Peyer's patch (tissue), 4 donors: ENCODE measurements around the gene CMTM2. TPM values are rescaled to one million over a fixed set of nuclear protein-coding genes. Genes with fewer than 3 reads are reported as not detected.

Experiments
- DNase-seq, 3 donors: peaks; one replicate each; pipeline ENCODE4 v3.0.0-alpha.2; 2017 to 2019
- H3K27ac ChIP-seq, 4 donors: fragments of 200-600 bp; sonication (generic); one replicate each; pipeline ENCODE4 v1.5.1; 2016 to 2019
- H3K27me3 ChIP-seq, 2 donors: fragments of 200-600 bp; sonication (generic); one replicate each; pipeline ENCODE4 v1.5.1; 2019
- H3K36me3 ChIP-seq, 3 donors: fragments of 200-600 bp; sonication (generic); one replicate each; pipeline ENCODE4 v1.5.1; 2016 to 2019
- H3K4me1 ChIP-seq, 4 donors: fragments of 200-600 bp; sonication (generic); one replicate each; pipeline ENCODE4 v1.5.1; 2016 to 2019
- H3K4me3 ChIP-seq, 4 donors: fragments of 200-600 bp; sonication (generic); 1 replicate in 3 of 4; 2 replicates in 1 of 4; pipeline ENCODE4 v1.5.1; 2016 to 2019; ENCODE audit warnings: mild to moderate bottlenecking in 1 of 4
- H3K9me3 ChIP-seq, 4 donors: fragments of 200-600 bp; sonication (generic); one replicate each; pipeline ENCODE4 v1.5.1; 2016 to 2019; ENCODE audit warnings: mild to moderate bottlenecking in 1 of 4
- POLR2A ChIP-seq, 2 donors: fragments of 450-650 bp; IDR thresholded peaks; one replicate each; pipeline ENCODE4 v1.5.1; 2017; ENCODE audit warnings: antibody characterized with exemption in 2 of 2, mild to moderate bottlenecking in 2 of 2, moderate library complexity in 2 of 2
- total RNA-seq, 4 donors: library from RNA; depleted of rRNA; stranded (reverse); fragments of >200 nt; gene quantifications; one replicate each; pipeline ENCODE4 v1.1.0, GENCODE V29; 2016
- TF ChIP-seq, protein P1 (sequence below), 6 experiments: fragments of 450-650 bp in 4 of 6; fragments of 200-600 bp in 2 of 6; sonication (generic) in 1 of 6; IDR thresholded peaks; one replicate each; pipeline ENCODE4 v1.5.1; 2017 to 2019; ENCODE audit warnings: antibody characterized with exemption in 6 of 6, mild to moderate bottlenecking in 3 of 6, moderate library complexity in 1 of 6

CMTM2 gene
- total RNA-seq, 4 donors from 2014 or later, result not detected

DNA sequence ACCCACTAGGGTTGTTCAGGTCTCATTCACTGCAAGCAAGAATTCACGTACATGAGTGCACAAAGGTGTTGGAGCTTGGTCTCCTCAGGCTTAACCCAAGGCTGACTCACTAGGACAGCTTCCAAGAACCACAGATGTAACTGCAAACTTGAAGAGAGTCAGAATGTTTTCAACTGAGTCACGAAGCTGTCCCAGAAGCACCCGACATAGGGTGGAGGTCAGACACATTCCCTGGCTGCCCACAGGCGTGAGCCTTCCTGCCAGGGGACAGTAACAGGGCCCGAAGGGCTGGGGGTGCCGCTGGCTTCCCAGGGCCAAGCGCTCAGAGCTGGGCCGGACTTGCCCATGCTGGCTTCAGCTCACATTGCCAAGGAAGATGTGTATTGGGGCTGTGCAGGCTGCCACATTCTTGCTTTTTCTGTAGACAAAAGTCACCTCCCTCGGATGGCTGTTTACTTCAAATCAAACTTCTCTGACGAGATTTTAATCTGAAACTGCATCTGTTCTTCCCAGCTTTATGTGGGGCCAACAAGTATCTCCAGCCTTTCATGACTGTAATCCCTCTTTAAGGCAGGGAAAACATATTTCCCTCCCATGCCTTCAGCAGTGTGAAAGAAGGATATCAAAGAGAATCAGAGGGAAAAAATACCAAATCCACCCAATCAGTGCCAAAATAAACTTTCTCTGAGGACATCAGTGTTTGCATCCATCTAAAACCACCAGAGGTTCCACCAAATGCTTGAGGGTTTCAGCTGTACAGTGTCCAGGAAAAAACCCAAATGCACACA is 39.5 kb downstream of the CMTM2 start:
- Histone ChIP-seq H3K27me3 (no peaks in the 10 kb centered on the region), H3K9me3 (no peaks in the 10 kb centered on the region), H3K27ac (no peak overlapping the region), H3K4me1 (no peaks in the 10 kb centered on the region), H3K4me3 (no peak overlapping the region), H3K36me3 (peaks cover 0 to 29% (median 0%) of the 10 kb centered on the region in 3 donors)
- TF ChIP-seq POLR2A (IDR thresholded peaks at IDR 0.05), result no peak
- TF ChIP-seq, protein P1, sequence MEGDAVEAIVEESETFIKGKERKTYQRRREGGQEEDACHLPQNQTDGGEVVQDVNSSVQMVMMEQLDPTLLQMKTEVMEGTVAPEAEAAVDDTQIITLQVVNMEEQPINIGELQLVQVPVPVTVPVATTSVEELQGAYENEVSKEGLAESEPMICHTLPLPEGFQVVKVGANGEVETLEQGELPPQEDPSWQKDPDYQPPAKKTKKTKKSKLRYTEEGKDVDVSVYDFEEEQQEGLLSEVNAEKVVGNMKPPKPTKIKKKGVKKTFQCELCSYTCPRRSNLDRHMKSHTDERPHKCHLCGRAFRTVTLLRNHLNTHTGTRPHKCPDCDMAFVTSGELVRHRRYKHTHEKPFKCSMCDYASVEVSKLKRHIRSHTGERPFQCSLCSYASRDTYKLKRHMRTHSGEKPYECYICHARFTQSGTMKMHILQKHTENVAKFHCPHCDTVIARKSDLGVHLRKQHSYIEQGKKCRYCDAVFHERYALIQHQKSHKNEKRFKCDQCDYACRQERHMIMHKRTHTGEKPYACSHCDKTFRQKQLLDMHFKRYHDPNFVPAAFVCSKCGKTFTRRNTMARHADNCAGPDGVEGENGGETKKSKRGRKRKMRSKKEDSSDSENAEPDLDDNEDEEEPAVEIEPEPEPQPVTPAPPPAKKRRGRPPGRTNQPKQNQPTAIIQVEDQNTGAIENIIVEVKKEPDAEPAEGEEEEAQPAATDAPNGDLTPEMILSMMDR (IDR thresholded peaks at IDR 0.05), result no peak
- no peak for DNase-seq

DNA sequence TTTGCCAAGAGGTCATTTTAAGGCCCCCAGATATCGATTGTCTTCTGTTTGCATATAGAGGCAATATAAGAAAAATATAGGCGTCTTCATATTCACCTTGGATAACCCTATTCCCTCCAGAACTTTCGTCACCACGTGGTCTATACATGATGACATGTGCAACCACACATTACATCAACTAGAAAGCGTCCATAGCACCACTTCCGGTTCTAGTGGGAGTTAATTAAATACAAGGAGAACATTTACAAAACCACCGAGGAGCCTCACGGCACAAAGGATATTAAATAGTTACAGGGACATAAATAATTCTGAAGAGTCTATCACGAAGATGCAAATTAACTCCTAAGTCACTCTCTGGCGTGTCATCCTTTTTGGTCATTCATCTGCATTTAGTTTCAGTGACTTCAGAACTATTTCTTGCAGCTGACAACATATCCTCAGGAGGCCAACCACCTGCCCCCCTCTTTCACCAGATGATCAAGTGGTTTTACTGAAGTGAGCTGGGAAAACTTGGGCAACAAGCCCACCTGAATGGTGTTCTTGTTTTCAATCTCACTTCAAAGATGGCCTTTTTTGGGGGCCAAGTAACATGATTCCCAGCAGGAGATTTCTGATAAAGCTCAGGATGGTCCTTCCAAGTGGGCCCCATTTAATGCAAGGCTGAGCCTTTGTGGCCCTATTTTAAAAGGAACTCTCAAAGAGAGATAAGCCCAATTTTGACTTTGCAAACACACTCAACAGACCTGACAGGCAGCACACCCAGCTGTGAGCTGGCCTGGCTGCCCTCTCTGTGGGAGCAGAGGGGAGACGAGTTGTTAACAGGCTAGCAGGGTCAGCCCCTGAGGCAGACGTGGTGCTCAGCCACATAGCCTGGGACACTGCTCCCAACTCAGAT is 40.5 kb downstream of the CMTM2 start:
- H3K27ac ChIP-seq, result peak overlapping the region in 1 of 4 donors; percentile 2
- H3K4me1 ChIP-seq, result no peaks in the 10 kb centered on the region
- no peaks in the 10 kb centered on the region for H3K27me3 ChIP-seq
- peaks cover 0 to 31% (median 0%) of the 10 kb centered on the region in 3 donors for H3K36me3 ChIP-seq
- no peak for DNase-seq
- H3K9me3 ChIP-seq, result no peaks in the 10 kb centered on the region
- H3K4me3 ChIP-seq, result no peak overlapping the region
- TF ChIP-seq, protein P1 (IDR thresholded peaks at IDR 0.05), result no peak
- no peak for TF ChIP-seq POLR2A (IDR thresholded peaks at IDR 0.05)

DNA sequence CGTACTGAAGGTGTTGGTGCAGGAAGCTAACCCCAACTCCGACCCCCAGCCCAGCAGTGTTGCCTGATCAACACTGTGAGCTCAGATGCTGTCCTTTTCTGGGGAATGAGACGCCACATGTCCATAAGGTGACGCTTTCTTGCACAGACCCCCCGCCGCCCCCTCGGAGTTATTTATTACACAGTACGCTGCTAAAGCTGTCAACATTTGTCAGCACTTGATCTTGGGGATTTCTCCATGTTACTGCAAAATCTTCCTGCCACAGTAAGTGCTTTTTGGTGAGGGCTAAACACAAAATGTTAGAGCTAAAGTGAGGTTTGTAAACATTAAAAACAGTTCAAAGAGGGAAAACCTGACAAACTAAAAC is 41.1 kb downstream of the CMTM2 start:
- H3K27ac ChIP-seq, result peak overlapping the region in 1 of 4 donors; percentile 2
- H3K27me3 ChIP-seq, result no peaks in the 10 kb centered on the region
- no peaks in the 10 kb centered on the region for H3K9me3 ChIP-seq
- peaks cover 0 to 28% (median 0%) of the 10 kb centered on the region in 3 donors for H3K36me3 ChIP-seq
- no peak overlapping the region for H3K4me3 ChIP-seq
- TF ChIP-seq POLR2A (IDR thresholded peaks at IDR 0.05), result no peak
- TF ChIP-seq, protein P1 (IDR thresholded peaks at IDR 0.05), result no peak
- no peak for DNase-seq
- H3K4me1 ChIP-seq, result no peaks in the 10 kb centered on the region

DNA sequence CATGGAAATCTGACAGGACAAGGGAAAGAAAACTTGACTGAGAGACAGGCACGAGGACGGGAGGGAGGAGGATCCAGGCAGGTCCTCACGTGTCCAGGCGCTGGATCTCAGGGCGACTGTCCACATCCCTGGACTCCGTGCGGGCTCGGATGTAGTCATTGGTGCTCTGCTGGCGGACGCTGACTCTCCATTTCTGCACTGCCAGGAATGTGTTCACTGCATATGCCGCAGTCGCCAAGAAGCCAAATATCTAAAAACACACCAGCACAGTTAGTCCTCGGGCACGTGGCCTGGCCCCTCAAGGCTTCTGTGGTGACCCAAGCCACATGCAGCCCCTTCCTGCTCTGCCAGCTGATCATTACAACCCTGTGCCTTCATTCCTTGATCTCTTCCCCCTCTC is 42.7 kb downstream of the CMTM2 start:
- H3K9me3 ChIP-seq, result no peaks in the 10 kb centered on the region
- H3K36me3 ChIP-seq, result peaks cover 0 to 25% (median 0%) of the 10 kb centered on the region in 3 donors
- no peak overlapping the region for H3K27ac ChIP-seq
- H3K4me3 ChIP-seq, result no peak overlapping the region
- no peaks in the 10 kb centered on the region for H3K27me3 ChIP-seq
- no peaks in the 10 kb centered on the region for H3K4me1 ChIP-seq
- TF ChIP-seq, protein P1 (IDR thresholded peaks at IDR 0.05), result no peak
- TF ChIP-seq POLR2A (IDR thresholded peaks at IDR 0.05), result no peak
- no peak for DNase-seq

DNA sequence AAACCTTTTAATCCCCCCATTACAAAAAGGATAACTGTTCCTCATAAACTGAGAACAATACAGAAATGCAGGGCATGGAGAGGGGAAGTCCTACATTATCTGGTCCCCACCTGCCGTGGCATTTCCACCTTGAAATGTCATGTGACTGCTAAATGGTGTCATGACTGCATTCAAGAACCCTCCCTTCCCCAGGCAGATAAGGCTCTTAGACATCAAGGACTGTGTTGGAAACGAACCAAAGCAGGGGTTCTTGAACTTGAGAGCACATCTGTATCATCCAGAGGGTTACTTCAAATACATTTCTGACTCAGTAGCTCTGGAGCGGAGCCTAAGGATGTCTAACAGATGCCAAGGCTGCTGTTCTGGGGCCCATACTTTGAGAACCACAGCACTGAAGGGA is 43.6 kb downstream of the CMTM2 start:
- Histone ChIP-seq H3K27ac (no peak overlapping the region), H3K36me3 (peaks cover 0 to 25% (median 0%) of the 10 kb centered on the region in 3 donors), H3K4me1 (no peaks in the 10 kb centered on the region), H3K27me3 (no peaks in the 10 kb centered on the region), H3K4me3 (no peak overlapping the region), H3K9me3 (no peaks in the 10 kb centered on the region)
- TF ChIP-seq POLR2A (IDR thresholded peaks at IDR 0.05), result no peak
- TF ChIP-seq, protein P1 (IDR thresholded peaks at IDR 0.05), result no peak
- DNase-seq, result no peak
